Heart left ventricle (tissue), 13 donors: ENCODE measurements around the gene GPATCH2L.

Source experiments
- POLR2A ChIP-seq, 2 donors: fragments of 450-650 bp; IDR thresholded peaks; one replicate each; pipeline ENCODE4 v1.6.1; 2017; ENCODE audit warnings: antibody characterized with exemption in 2 of 2, mild to moderate bottlenecking in 2 of 2, moderate library complexity in 2 of 2
- TF ChIP-seq, protein P1 (sequence below), 12 donors: fragments of 200-600 bp; sonication (generic) in 4 of 12; IDR thresholded peaks; one replicate each; pipeline versions ENCODE4 v1.5.0 to v1.8.0; 2018 to 2022; ENCODE audit warnings: antibody characterized with exemption in 12 of 12, mild to moderate bottlenecking in 5 of 12
- donor health status: ischemic (EF 13 %, LVEDD 7.1; RV severe dilation, severe dysfunction).
- donor health status: DM: no; HTN: yes; CAD: no.
- donor health status: DM: no; HTN: no; CAD: no.
- donor health status: ischemic (EF 25% LVEDD 6.9; RV normal size, moderate dysfunction).
- donor health status: ischemic (EF 25% LVEDD 5.7; RV mildly dilated, moderate dysfunction).
- donor health status: ischemic (EF 35%, LVEDD 5.7; RV mildly dilated, moderate dysfunction).
- donor health status: nonischemic (EF 11% LVEDD 7.7; RV severe dilation, severe dysfunction).
- donor health status: DM: yes; HTN: yes; CAD: no.
- donor health status: PGD.
- donor health status: ischemic (EF 29% LVEDD 5.4; RV normal size, mild dysfunction).
- donor health status: nonischemic (EF 23%, LVEDD 6.1; RV moderate dilation, normal function).

DNA sequence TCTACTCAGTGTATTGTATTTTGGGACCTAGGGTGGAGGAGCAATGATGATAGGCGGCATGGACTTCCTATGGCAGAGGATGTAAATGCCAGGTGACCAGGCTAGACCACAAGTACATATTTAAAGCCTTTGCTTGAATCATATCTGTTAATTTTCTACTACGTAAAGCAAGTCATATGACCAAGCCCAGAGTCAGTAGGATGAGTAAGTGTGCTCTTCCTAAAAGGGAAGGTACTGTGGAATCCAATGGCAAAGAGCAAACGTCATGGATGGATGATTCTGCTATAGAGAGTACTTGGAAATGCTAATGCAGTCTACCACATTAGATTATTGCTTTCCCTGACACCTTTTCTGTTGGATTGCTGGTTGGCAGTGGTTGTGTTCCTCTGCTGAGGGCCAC lies 16.8 kb downstream of the GPATCH2L start:
- no peak for TF ChIP-seq POLR2A (IDR thresholded peaks at IDR 0.05)
- TF ChIP-seq, protein P1, sequence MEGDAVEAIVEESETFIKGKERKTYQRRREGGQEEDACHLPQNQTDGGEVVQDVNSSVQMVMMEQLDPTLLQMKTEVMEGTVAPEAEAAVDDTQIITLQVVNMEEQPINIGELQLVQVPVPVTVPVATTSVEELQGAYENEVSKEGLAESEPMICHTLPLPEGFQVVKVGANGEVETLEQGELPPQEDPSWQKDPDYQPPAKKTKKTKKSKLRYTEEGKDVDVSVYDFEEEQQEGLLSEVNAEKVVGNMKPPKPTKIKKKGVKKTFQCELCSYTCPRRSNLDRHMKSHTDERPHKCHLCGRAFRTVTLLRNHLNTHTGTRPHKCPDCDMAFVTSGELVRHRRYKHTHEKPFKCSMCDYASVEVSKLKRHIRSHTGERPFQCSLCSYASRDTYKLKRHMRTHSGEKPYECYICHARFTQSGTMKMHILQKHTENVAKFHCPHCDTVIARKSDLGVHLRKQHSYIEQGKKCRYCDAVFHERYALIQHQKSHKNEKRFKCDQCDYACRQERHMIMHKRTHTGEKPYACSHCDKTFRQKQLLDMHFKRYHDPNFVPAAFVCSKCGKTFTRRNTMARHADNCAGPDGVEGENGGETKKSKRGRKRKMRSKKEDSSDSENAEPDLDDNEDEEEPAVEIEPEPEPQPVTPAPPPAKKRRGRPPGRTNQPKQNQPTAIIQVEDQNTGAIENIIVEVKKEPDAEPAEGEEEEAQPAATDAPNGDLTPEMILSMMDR (IDR thresholded peaks at IDR 0.05): no peak
